SK-N-SH (cell line): ENCODE measurements around the gene PRDM15. TPM values are rescaled to one million over a fixed set of nuclear protein-coding genes. Genes with fewer than 3 reads are reported as not detected.

Source experiments
- CTCF ChIA-PET: fragments of 300-600, 350-600 bp; formaldehyde crosslinking; extraction: SDS; loops from one replicate; lab custom pipeline; 2021; lab: Yijun Ruan, JAX
- POLR2A ChIA-PET: fragments of 350-600 bp; sonication (Branson Sonifier 250); formaldehyde crosslinking; extraction: SDS; loops from one replicate; lab custom pipeline; 2020; ENCODE audit warnings: antibody characterized with exemption, inconsistent platforms; lab: Yijun Ruan, JAX
- DNase-seq: peaks from one replicate; pipeline ENCODE4 v3.0.0; 2012
- H2AFZ ChIP-seq: fragments of 200-600 bp; sonication (generic); 2 replicates; pipeline ENCODE4 v1.8.1; 2016; ENCODE audit warnings: antibody characterized with exemption, mild to moderate bottlenecking, low read depth
- H3F3A ChIP-seq: fragments of 200-600 bp; sonication (generic); replicated peaks from 2 replicates; pipeline ENCODE3; 2016; ENCODE audit warnings: antibody characterized with exemption, mild to moderate bottlenecking; ENCODE audit not compliant: insufficient read depth
- H3K27ac ChIP-seq, 2 experiments: fragments of 200-500 bp in 1 of 2; fragments of 200-600 bp in 1 of 2; sonication (Bioruptor generic) in 1 of 2; sonication (generic), shearing (Covaris generic) in 1 of 2; 2 replicates each; pipeline versions ENCODE4 v1.5.1 to v1.6.1; 2014 to 2016; ENCODE audit warnings: low read depth in 2 of 2, inconsistent platforms in 1 of 2, low read length in 1 of 2, mild to moderate bottlenecking in 1 of 2, mixed read lengths in 1 of 2
- H3K27me3 ChIP-seq: fragments of 200-600 bp; sonication (generic), shearing (Covaris generic); 2 replicates; pipeline ENCODE4 v1.6.1; 2016; ENCODE audit warnings: mixed run types; ENCODE audit not compliant: insufficient read depth
- H3K36me3 ChIP-seq, 2 experiments: fragments of 200-500 bp in 1 of 2; fragments of 200-600 bp in 1 of 2; sonication (Bioruptor generic) in 1 of 2; sonication (generic) in 1 of 2; replicated peaks in 1 of 2; 2 replicates each; pipeline versions ENCODE3 to v1.5.1; 2014 to 2016; ENCODE audit warnings: low read length in 1 of 2, mild to moderate bottlenecking in 1 of 2; ENCODE audit not compliant: insufficient read depth in 2 of 2, control insufficient read depth in 1 of 2
- H3K4me1 ChIP-seq, 2 experiments: fragments of 200-500 bp in 1 of 2; fragments of 200-600 bp in 1 of 2; sonication (Bioruptor generic) in 1 of 2; sonication (generic), shearing (Covaris generic) in 1 of 2; 2 replicates each; pipeline versions ENCODE4 v1.5.1 to v1.6.1; 2014 to 2016; ENCODE audit warnings: low read depth in 1 of 2, low read length in 1 of 2, mixed run types in 1 of 2; ENCODE audit not compliant: insufficient read depth in 2 of 2, control insufficient read depth in 1 of 2
- H3K4me2 ChIP-seq: fragments of 200-600 bp; sonication (generic), shearing (Covaris generic); 2 replicates; pipeline ENCODE4 v1.6.1; 2017; ENCODE audit warnings: mixed run types
- H3K4me3 ChIP-seq, 2 experiments: fragments of 200-500 bp in 1 of 2; fragments of 200-600 bp in 1 of 2; sonication (Bioruptor generic) in 1 of 2; sonication (generic), shearing (Covaris generic) in 1 of 2; 2 replicates each; pipeline versions ENCODE4 v1.5.1 to v1.8.1; 2014 to 2016; ENCODE audit warnings: low read depth in 2 of 2, inconsistent platforms in 1 of 2, low read length in 1 of 2, mild to moderate bottlenecking in 1 of 2, mixed read lengths in 1 of 2, moderate library complexity in 1 of 2
- H3K79me2 ChIP-seq: fragments of 200-600 bp; sonication (generic); 2 replicates; pipeline ENCODE4 v1.8.1; 2017; ENCODE audit warnings: mild to moderate bottlenecking; ENCODE audit not compliant: insufficient read depth
- H3K9ac ChIP-seq: fragments of 200-600 bp; sonication (generic); 2 replicates; pipeline ENCODE4 v1.6.1; 2017; ENCODE audit warnings: mixed run types
- H3K9me2 ChIP-seq: fragments of 200-600 bp; sonication (generic); 2 replicates; pipeline ENCODE4 v1.6.1; 2017; ENCODE audit warnings: mixed run types
- H3K9me3 ChIP-seq: fragments of 200-600 bp; sonication (generic); 2 replicates; pipeline ENCODE4 v1.6.1; 2017; ENCODE audit warnings: mixed run types, mild to moderate bottlenecking, moderate library complexity
- H4K20me1 ChIP-seq: fragments of 200-600 bp; sonication (generic); 2 replicates; pipeline ENCODE4 v1.6.1; 2017; ENCODE audit warnings: mild to moderate bottlenecking, mixed run types; ENCODE audit not compliant: insufficient read depth
- CHD2 ChIP-seq: fragments of 150-350 bp; IDR thresholded peaks from 2 replicates; pipeline ENCODE4 v1.6.1; 2018; ENCODE audit warnings: low read length; ENCODE audit not compliant: partially characterized antibody
- ELF1 ChIP-seq: IDR thresholded peaks from 2 replicates; pipeline ENCODE4 v1.4.0; 2012
- EP300 ChIP-seq, 2 experiments: IDR thresholded peaks; 2 replicates each; pipeline versions ENCODE4 v1.4.0 to v1.6.1; 2012; ENCODE audit warnings: borderline replicate concordance in 1 of 2, low read depth in 1 of 2, low read length in 1 of 2
- EZH2phosphoT487 ChIP-seq: fragments of 200-600 bp; sonication (generic); IDR thresholded peaks from 2 replicates; pipeline ENCODE4 v1.6.1; 2017; ENCODE audit warnings: low read depth, mixed run types, mild to moderate bottlenecking, antibody characterized with exemption, moderate library complexity, borderline replicate concordance
- FOXM1 ChIP-seq: IDR thresholded peaks from 2 replicates; pipeline ENCODE4 v1.4.0; 2012; ENCODE audit warnings: low read depth, mild to moderate bottlenecking
- GABPA ChIP-seq: IDR thresholded peaks from 2 replicates; pipeline ENCODE4 v1.4.0; 2012; ENCODE audit warnings: low read depth, mild to moderate bottlenecking
- GATA2 ChIP-seq: sonication (generic); formaldehyde crosslinking; IDR thresholded peaks from 2 replicates; pipeline ENCODE4 v1.5.0; 2020; ENCODE audit warnings: mild to moderate bottlenecking, missing genetic modification reagents
- JUND ChIP-seq: IDR thresholded peaks from 2 replicates; pipeline ENCODE4 v1.4.0; 2012
- MXI1 ChIP-seq: IDR thresholded peaks from 2 replicates; pipeline ENCODE4 v1.6.1; 2012; ENCODE audit warnings: mild to moderate bottlenecking, low read depth, low read length, improper control_type of control experiment
- NRF1 ChIP-seq: IDR thresholded peaks from 2 replicates; pipeline ENCODE4 v1.6.1; 2012; ENCODE audit warnings: low read depth, mild to moderate bottlenecking, low read length
- POLR2AphosphoS5 ChIP-seq: IDR thresholded peaks from 2 replicates; pipeline ENCODE4 v1.6.1; 2012; ENCODE audit warnings: low read depth, low read length
- RFX5 ChIP-seq: IDR thresholded peaks from 2 replicates; pipeline ENCODE4 v1.6.1; 2012; ENCODE audit warnings: mild to moderate bottlenecking, improper control_type of control experiment, low read length
- RXRA ChIP-seq: IDR thresholded peaks from 2 replicates; pipeline ENCODE4 v1.4.0; 2012; ENCODE audit warnings: low read depth, mild to moderate bottlenecking, borderline replicate concordance
- SIN3A ChIP-seq: IDR thresholded peaks from 2 replicates; pipeline ENCODE4 v1.6.1; 2012; ENCODE audit warnings: low read depth, mild to moderate bottlenecking, low read length, moderate library complexity, borderline replicate concordance
- TCF12 ChIP-seq: IDR thresholded peaks from 2 replicates; pipeline ENCODE4 v1.4.0; 2012
- TEAD4 ChIP-seq: IDR thresholded peaks from 2 replicates; pipeline ENCODE4 v1.4.0; 2012; ENCODE audit warnings: mild to moderate bottlenecking, borderline replicate concordance; ENCODE audit not compliant: insufficient read depth
- WGBS: methylation state at CpG from one replicate; pipeline ENCODE4 v1.1.6; 2017; ENCODE audit warnings: low lambda C conversion rate; 5-methylcytosine and 5-hydroxymethylcytosine counted together
- polyA plus RNA-seq, 3 experiments: library from polyadenylated mRNA; depleted of rRNA; stranded (reverse); fragments of >200 nt; gene quantifications; 2 replicates each; pipeline ENCODE4 v1.2.3, GENCODE V29; 2012
- TF ChIP-seq, protein P1 (sequence below): IDR thresholded peaks from 2 replicates; pipeline ENCODE4 v1.4.0; 2012; ENCODE audit warnings: low read depth, borderline replicate concordance
- TF ChIP-seq, protein P2 (sequence below): fragments of 150-350 bp; IDR thresholded peaks from 2 replicates; pipeline ENCODE4 v1.6.1; 2016; ENCODE audit warnings: mild to moderate bottlenecking, low read depth, low read length
- TF ChIP-seq, protein P3 (sequence below): fragments of 150-350 bp; IDR thresholded peaks from 2 replicates; pipeline ENCODE4 v1.6.1; 2017; ENCODE audit warnings: antibody characterized with exemption, low read length, low read depth, borderline replicate concordance
- TF ChIP-seq, protein P4 (sequence below): IDR thresholded peaks from 2 replicates; pipeline ENCODE4 v1.4.0; 2012; ENCODE audit warnings: low read depth, borderline replicate concordance

Gene PRDM15
- polyA plus RNA-seq, 1 of the 3 experiments (the other 2 are of a cell fraction), result 7.0 TPM

DNA sequence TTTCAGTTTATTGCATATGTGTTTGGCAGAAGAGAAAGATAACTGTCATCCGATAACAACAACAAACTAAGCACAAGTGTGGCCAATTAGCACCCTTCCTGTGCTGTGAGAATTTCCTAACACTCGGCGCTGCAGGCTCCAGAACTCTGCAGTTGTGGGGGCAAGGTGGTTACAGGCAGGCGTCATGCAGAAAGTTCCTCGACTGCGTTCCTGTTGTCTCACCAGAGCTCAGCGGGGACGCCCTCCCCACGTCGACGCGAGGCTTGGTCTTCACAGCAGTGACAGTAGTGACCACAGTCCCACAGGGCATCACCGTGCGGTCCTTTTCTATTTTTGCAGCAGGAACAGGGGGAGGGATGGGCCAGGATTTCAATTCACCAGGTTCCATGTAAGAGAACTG, 27.6 kb upstream of the PRDM15 start:
- Histone ChIP-seq H3K4me3 (no peak overlapping the region), H3K27ac (no peak overlapping the region), H3K9ac (no peak overlapping the region), H3K4me1 (no peaks in the 10 kb centered on the region)
- POLR2A ChIA-PET, result no interaction called here
- TF ChIP-seq, protein P1, sequence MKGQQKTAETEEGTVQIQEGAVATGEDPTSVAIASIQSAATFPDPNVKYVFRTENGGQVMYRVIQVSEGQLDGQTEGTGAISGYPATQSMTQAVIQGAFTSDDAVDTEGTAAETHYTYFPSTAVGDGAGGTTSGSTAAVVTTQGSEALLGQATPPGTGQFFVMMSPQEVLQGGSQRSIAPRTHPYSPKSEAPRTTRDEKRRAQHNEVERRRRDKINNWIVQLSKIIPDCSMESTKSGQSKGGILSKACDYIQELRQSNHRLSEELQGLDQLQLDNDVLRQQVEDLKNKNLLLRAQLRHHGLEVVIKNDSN, result no peak
- TF ChIP-seq SIN3A (no peak), TEAD4 (no peak), RXRA (no peak), GABPA (no peak), NRF1 (no peak), EZH2phosphoT487 (no peak), FOXM1 (no peak), ELF1 (no peak), EP300 (IDR thresholded peaks at IDR 0.05; ENCODE audit: borderline replicate concordance in 1 of 2, low read depth in 1 of 2, low read length in 1 of 2) (no peak)
- TF ChIP-seq, protein P2, sequence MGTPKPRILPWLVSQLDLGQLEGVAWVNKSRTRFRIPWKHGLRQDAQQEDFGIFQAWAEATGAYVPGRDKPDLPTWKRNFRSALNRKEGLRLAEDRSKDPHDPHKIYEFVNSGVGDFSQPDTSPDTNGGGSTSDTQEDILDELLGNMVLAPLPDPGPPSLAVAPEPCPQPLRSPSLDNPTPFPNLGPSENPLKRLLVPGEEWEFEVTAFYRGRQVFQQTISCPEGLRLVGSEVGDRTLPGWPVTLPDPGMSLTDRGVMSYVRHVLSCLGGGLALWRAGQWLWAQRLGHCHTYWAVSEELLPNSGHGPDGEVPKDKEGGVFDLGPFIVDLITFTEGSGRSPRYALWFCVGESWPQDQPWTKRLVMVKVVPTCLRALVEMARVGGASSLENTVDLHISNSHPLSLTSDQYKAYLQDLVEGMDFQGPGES, result no peak
- TF ChIP-seq, protein P3, sequence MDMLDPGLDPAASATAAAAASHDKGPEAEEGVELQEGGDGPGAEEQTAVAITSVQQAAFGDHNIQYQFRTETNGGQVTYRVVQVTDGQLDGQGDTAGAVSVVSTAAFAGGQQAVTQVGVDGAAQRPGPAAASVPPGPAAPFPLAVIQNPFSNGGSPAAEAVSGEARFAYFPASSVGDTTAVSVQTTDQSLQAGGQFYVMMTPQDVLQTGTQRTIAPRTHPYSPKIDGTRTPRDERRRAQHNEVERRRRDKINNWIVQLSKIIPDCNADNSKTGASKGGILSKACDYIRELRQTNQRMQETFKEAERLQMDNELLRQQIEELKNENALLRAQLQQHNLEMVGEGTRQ, result no peak
- TF ChIP-seq, all 33 proteins: peak for 0
- no peak for DNase-seq
- Histone ChIP-seq H3K27me3 (no peaks in the 10 kb centered on the region), H3K9me2 (no peaks in the 10 kb centered on the region), H3F3A (no peaks in the 10 kb centered on the region), H3K36me3 (peaks cover 13 to 53% of the 10 kb centered on the region in 2 experiments), H3K4me2 (no peak overlapping the region), H2AFZ (no peak overlapping the region), H3K79me2 (no peaks in the 10 kb centered on the region), H3K9me3 (no peaks in the 10 kb centered on the region), H4K20me1 (no peaks in the 10 kb centered on the region)
- 98% methylated on average over 14 of the region's 14 CpGs for WGBS
- CTCF ChIA-PET, result no interaction called here

DNA sequence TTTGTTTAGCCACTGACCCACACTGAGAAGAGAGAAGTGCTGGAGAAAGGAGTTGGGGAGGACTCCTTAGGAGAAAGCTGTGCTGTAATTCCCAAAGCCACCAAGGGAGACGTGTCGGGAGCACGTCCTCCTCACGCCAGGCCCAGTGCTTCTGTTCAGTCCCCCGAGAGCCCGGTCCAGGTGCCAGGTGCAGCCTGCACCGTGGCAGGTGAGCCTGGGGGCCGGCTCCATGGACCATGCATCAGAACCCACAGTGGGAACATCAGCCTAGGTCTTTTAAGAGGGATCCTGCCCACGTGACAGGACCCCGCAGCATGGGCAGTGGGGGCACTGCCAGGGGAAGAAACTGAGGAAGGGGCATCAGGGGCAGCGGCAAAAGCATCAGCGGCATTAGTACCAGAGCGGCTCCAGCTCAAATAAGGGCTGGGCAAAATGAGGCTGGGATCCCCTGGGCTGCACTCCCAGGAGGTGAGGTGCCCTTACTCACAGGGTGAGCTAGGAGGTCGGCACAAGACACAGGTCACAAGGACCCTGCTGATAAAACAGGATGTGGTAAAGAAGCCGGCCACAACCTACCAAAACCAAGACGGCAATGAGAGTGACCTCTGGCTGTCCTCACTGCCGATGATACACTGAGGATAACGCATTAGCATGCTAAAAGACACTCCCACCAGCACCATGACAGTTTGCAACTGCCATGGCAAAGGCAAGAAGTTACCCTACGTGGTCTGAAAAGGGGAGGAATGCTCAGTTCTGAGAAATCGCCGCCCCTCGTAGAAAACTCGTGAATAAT, 24.6 kb upstream of the PRDM15 start:
- POLR2A ChIA-PET, result interaction anchor here (2.0 kb wide), 1 partner anchor 24 kb away, joined by 4 read pairs; the partner anchor contains the start of gene PRDM15
- H3K4me1 ChIP-seq, result no peaks in the 10 kb centered on the region
- H3K36me3 ChIP-seq, result peaks cover 4 to 50% of the 10 kb centered on the region in 2 experiments
- no peaks in the 10 kb centered on the region for H3K79me2 ChIP-seq
- CTCF ChIA-PET, result interaction anchor here (1.0 to 1.4 kb wide), 2 partner anchors 15 to 214 kb away, joined by 3 to 5 read pairs; no protein-coding TSS in a partner anchor
- H3K9ac ChIP-seq, result no peak overlapping the region
- H3K4me3 ChIP-seq, result no peak overlapping the region
- H4K20me1 ChIP-seq, result no peaks in the 10 kb centered on the region
- DNase-seq, result no peak
- no peak for TF ChIP-seq MXI1
- TF ChIP-seq TCF12, result no peak
- TF ChIP-seq CHD2, result no peak
- no peak for TF ChIP-seq RFX5
- no peak for TF ChIP-seq GABPA
- no peak for TF ChIP-seq RXRA
- no peak for TF ChIP-seq GATA2
- no peak for TF ChIP-seq JUND
- TF ChIP-seq POLR2AphosphoS5, result no peak
- TF ChIP-seq, protein P4, sequence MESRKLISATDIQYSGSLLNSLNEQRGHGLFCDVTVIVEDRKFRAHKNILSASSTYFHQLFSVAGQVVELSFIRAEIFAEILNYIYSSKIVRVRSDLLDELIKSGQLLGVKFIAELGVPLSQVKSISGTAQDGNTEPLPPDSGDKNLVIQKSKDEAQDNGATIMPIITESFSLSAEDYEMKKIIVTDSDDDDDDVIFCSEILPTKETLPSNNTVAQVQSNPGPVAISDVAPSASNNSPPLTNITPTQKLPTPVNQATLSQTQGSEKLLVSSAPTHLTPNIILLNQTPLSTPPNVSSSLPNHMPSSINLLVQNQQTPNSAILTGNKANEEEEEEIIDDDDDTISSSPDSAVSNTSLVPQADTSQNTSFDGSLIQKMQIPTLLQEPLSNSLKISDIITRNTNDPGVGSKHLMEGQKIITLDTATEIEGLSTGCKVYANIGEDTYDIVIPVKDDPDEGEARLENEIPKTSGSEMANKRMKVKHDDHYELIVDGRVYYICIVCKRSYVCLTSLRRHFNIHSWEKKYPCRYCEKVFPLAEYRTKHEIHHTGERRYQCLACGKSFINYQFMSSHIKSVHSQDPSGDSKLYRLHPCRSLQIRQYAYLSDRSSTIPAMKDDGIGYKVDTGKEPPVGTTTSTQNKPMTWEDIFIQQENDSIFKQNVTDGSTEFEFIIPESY, result no peak
- H3K27me3 ChIP-seq, result no peaks in the 10 kb centered on the region
- H3K9me3 ChIP-seq, result no peaks in the 10 kb centered on the region
- no peak overlapping the region for H3K4me2 ChIP-seq
- 90% methylated on average over 15 of the region's 23 CpGs for WGBS
- no peaks in the 10 kb centered on the region for H3F3A ChIP-seq
- no peak overlapping the region for H3K27ac ChIP-seq
- no peak overlapping the region for H2AFZ ChIP-seq
- no peaks in the 10 kb centered on the region for H3K9me2 ChIP-seq
